UCSD-AML1 (cell line): ENCODE measurements around the gene ZMYM2.
"Not testable (repeated sequence)": the region's sequence is repeated elsewhere in the genome, so short reads cannot be mapped to it uniquely, and the experiment has no call there.

Experiments used
- DNase-seq: peaks from one replicate; lab custom pipeline; 2025; ENCODE audit not compliant: unreplicated experiment; lab: John Stamatoyannopoulos, UW

Gene ZMYM2

DNA sequence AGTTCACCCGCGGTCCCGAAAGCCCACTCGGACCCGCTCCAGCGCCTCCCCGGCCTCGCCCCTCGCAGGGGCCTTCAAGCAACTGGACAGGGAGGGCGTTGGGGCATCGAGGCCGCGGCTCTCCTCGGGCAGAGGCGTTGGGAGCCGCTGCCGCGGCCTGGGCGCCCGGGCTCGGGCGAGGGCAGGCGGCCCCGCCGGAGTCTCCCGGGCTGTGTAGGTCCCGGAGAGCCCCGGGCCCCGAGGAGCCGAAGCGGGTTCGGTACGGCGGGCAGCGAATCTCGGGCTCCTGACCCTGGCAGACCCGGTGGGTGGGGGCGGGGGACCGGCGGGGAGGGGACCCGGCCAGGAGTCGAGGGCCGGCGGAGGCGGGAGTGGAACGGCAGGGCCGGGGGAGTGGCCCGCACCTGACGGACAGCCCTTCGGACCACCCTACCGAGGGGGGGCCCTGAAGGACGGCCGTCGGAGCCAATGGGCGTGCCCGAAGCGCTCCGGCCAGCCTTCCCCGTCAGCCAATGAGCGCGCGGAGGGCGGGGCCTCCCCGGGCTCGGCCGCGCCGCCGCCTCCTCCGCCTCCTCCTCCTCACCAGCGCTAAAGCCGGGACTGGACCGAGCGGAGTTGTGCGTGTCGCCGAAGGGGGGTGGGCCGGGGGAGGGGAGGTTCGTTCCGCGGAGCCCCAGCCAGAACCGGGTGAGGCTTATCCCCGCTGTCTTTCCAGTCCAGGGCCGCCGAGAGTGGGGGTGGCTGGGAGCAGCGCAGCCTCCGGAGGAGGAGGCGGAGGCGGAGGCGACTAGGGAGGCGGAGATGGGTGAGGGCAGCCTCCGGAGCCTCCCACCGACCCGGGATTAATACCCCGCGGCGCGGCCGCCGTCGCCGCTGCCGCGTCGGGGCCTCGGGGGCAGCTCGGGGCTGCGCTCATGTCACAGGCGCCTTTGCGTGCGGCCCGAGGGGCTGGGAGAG, at the start of gene ZMYM2:
TSS of gene ZMYM2 (plus strand) at position 573 of the 957 bp plus-strand sequence. CDS start 34,346 bp downstream, outside the sequence.
- DNase-seq: peak; percentile 98

DNA sequence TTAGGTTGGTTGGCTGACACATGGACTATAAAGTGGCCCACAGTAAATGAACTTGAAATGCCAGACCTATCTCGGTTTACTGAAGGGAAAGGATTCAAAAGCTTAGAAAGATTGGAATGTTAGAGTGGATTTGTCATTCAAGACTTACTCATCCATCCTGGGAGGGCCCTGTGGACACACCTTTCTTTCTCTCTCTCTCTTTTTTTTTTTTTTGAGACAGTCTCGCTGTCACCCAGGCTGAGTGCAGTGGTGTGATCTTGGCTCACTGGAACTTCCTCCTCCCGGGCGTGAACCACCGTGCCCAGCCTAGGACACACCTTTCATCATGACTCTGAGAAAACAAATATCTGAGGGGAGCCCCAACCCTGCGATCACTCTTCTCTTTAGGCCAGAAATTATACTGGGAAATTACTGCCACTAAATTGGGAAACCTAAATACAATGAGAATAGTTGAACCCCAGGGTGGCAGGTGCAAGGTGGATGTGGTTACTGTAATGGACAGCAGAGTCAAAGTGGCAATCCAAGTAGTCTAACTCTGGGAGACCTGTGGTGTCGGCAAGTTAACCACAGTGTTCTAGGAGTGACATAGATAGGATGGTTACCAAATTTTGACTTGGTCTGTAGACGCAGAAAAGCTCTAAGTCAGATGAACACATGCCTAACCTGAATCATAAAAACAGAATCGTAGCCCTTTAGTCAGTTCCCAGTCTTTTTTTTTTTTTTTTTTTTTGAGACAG, 48.0 kb upstream of the ZMYM2 start:
- no peak for DNase-seq

DNA sequence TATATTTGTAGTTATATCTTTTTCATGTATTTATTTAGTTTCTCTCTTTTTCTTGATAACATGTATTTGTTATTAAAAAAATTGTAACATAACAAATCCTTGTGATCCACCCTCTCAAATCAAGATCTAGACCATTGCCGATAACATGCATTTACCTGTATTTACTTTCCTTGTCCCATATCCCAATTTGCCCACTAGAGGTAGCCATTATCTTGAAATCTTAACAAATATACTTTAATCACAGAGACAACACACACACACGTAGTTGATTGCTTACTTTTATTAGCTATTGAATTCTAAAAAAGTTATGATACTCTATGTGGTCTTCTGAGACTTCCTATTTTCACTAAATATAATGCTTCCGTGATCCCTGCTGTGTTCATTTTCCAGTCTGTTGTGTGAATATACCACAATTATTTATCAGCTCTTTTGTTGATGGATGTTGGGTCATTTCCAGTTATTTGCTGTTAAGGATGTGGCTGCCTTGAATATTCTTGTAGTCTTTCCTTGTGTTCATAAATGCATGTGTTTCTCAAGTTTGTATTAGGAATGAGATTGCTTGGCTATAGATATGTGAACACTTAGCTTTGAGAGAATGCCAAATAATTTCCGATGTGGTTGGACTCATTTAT, 31.3 kb upstream of the ZMYM2 start:
- no peak for DNase-seq

DNA sequence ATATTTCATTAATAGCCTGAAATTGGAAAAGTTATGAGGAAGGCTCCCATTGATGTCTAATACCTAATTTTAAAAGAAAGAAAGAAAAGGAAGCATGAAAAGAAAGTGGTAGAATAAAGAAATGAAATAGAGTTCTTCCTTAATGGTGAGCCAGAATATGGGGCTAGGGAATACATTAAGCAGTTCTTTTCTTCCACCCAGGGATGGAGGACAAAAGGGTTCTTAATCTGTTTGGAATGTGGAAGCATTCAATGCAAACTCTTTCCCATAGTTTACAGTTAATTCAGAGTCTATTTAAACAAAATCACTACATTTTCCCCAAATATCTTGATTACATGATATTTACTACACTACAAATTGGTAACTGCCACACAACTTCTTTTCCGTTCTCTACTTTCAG, 18.4 kb upstream of the ZMYM2 start:
- DNase-seq: no peak

DNA sequence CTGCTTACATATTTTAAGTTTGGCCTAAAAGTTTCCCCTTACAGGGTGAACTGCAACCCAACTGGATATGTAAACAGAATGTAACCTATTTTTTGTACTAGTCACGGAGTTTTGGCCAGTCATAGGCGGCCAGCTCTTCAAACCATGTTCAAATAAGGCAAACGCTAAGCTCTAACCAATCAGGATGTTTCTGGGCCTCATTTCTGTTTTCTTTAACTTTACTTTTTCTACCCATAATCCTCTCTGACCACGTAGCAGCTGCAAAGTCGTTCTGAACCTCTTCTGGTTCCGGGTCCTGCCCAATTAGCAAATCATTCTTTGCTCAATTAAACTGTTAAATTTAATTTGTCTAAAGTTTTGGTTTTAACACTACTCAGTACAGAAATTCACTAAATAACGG, 8.2 kb upstream of the ZMYM2 start:
- no peak for DNase-seq

DNA sequence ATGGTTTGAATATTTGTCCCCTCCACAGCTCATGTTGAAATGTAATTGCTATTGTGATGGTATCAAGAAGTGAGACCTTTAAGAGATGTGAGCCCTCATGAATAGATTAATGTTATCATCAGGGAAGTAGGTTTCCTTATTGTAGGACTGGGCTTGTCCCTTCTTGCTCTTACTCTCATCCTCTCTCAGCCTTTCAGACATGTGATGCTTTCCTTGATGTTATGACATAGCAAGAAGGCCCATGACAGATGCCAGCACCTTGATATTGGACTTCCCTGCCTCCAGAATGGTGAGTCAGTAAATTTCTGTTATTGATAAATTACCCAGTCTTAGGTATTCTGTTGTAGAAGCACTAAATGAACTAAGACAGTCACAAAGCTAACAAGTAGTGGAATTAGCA, 5.7 kb upstream of the ZMYM2 start:
- no peak for DNase-seq

DNA sequence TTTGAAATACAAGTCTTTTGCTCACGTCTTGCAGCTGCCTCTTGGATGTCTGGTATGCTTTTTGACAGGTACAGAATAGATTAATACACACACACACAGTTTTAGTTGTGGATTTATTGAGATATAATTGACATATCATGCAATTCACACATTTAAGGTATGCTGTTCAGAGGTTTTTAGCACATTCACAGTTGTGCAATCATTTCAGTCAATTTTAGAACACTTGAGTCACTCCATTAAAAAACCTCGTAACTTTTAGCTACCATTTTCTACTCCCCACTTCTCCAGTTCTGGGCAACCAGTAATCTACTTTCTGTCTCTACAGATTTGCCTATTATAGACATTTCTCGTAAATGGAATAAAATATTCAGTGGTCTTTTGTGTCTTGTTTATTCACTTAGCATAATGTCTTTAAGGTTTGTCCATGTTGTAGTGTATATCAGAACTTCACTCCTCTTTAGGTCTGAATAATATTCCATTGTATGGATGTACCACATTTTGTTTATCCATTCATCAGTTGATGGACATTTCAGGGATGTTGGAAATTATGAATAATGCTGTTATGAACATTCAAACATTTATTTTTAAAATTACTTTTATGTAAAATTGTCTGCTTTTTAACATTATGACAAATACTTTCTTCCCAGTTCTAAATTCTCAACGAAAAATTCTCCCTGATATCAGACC, 2.5 kb upstream of the ZMYM2 start:
- no peak for DNase-seq

DNA sequence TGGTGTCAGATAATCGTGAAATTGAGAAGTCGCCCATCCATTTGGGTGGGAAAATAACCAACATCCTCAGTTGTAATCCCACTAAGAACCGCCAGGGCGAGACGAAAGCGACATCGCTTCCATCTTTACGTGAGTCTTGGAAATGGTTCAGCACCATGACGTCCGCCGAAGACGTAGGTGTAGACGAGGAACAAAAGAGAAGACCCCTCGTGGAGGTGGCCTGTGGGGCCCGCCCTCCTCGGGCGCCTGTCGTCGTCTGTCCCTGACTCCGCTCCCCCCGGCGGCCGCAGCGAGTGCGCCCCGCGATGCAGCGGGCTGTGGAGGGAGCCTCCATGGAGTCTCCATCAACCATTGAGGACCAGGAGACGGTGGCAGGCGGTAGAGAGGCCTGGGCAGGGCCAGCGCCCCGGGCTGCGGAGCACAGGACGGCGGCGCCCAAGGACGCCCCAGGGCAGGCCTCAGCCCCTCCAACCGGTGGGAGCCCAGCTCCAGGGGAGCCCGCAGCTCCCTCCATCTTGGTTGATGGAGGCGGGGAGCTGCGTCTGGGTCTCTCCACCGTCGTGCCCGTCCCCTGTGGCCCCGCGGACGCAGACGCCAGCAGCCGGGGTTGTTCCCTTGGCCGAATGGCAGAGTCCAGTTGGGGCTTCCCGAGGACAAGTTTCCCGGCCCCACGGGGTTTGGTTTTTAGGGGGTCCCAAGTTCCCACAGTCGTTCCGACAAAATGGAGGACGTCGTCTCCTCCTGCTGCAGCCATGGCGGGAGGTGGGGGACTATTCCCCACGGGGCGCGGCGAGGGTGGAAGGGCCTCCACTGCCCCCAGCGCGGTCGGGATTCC, 990 bp upstream of the ZMYM2 start:
- no peak for DNase-seq

DNA sequence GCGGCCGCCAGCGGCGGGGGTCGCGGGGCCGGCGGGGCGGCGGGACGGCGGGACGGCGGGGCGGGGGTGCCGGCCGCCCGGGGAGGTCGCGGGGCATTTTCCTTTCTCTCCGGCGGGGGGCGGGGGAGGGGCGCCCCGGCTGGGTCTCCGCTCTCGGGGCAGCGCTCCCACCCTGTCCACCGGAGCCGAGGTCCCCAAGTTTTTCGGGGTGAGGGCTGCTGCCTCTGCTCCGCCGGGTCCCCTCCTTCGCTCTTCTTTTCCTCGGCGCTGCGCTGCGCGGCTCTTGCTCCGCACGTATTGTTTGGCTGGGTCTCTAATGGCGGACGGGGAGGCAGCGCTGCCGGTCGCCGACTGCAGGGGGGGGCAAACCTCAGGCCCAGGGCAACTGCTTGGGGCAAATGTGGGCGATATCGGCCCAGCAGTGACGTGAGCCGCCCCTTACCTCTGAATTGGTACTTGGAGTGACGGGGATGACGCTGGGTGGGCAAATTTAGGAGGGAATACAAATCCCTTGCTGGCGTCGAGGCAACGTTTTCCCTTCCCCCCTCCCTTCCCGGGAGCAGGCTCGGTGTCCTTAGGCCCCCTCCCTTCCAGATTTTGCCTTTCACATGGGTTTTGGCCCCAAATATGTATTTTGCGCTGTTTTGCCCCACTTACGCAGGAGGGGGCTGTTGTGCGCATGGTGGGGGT, 759 bp downstream of the ZMYM2 start:
- DNase-seq: peak; percentile 62

DNA sequence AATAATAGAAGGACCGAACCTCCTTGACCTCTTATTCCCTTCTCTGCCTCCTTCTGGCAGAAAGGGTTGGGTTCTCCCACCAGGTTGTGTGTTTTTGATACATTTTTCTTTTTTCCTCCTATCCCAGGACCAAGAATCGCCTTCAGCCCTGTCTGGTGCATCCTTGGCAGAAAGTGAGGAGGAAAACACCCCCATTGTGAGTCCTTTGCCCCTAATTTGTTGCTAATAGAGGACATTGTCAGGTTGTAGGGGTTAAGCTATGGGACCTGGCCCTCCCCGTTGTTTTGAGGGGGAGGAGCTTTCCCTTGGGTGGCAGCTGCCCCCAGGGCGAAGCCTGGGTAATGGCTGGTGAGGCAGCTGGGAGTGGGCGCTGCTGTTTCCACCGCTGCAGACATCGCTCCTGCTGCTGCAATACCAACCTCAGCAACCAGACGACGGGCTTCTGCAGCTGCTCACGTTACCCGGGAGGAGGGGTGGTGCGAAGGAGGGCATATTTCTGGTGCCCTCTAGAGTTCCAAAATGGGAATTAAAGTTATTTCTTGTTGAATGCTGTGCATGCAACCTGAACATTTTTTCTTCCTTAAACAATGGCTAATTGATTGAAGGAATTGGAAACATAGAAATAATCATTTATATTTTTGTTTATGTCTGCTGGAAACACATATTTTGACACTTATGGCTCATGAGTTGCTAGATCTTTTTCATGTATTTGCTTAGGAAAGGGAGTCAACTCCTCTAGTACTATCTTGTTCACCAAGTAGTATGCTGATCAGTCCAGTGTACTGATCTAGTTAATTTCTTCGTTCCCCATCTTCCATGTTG, 1.5 kb downstream of the ZMYM2 start:
- DNase-seq: peak; percentile 81

DNA sequence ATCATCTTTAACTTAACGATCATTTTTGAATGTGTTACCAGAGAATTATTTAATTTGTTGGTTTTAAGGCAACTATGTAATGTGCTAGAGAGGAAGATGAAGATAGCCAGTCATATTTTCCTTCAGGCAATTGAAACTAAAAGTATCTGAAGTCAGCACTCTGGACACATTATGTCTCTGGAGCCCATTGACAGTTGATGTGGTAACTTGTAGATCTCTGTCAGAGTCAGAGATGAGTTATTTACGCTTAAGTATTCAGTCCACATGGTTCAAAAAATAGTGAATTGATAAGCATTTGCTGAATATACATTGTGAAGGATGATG, 2.1 kb downstream of the ZMYM2 start:
- DNase-seq: no peak

DNA sequence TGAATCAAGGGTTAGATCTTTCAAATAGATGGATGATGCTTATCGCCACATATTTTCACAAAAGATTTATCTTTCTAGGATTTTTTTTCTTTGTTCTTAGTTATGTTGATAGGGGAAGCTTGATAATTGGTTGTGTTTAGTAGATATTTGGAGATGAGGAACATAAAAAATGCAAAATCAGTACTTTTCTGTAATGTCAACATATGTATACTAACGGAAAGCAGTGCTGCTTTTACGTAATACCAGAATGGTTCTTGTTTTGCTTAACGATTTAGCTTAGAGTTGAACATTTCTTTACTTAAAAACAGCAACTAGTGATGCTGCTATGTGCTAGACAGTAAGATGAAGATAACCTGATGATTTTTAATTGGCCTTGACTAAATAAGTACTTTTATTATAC, 3.0 kb downstream of the ZMYM2 start:
- no peak for DNase-seq

DNA sequence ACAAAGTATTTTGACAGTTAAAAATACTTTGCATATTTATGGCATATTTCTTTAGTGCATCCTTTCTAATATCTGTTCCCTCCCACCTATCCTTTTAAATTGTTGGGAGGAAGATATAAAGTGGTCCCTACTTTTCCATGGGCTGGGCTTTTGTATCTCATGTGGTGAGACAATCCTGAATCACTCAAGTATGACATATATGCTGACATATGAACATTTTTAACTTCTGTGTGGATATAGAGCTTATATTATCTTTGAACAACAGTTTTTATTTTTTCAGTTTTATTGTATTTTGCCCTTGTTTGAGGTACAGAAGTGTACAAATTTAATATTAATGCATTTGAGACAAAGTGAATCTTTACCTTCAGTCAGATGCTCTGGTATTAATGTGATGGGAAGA, 3.4 kb downstream of the ZMYM2 start:
- DNase-seq: no peak

DNA sequence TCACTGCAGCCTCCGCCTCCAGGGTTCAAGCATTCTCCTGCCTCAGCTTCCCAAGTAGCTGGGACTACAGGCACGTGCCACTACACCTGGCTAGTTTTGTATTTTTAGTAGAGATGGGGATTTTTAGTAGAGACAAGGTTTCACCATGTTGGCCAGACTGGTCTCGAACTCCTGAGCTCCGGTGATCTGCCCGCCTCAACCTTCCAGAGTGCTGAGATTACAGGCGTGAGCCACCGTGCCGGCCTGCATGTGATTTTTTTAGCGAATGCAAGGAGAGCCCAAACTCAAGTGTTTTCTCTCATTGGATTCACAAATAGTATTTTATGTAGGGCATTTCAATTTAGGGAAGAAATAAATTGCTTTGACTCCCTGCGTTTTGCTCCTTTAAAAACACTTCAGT, 4.4 kb downstream of the ZMYM2 start:
- DNase-seq: no peak

DNA sequence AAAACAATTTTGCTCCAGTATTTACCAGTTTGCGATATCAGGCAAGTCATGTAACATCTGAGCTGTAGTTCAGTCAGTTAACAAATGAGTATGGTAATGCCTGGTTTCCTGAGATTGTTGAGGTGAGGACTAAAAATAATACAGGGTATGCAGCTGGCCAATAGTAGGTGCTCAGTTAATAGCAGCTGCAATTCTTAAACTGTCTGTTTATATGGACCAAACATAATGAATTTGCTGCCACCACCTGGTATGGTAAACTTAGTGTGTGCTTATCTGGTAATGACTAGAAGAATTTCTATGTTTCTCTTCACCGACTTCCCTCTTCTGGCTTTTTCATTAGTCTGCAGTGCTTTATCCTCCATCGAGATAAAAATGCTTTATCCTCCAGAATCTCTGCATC, 9.1 kb downstream of the ZMYM2 start:
- no peak for DNase-seq

DNA sequence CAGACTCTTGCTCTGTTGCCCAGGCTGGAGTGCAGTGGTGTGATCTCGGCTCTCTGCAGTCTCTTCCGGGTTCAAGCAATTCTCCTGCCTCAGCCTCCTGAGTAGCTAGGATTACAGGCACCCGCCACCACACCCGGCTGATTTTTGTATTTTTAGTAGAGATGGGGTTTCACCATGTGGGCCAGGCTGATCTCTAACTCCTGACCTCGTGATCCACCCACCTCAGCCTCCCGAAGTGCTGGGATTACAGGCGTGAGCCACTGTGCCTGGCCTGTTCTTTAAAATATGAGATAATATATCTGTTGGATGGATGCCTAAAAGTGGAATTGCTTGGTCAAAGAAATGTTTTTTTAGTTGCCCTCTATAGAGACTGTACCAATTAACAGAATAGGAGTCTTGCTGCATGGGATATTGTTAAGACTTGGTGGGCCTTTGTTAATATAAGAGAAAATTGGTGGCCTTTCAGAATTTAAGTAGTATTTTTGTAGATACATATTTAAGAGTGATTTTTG, 16.0 kb downstream of the ZMYM2 start:
- not testable (repeated sequence) for DNase-seq

DNA sequence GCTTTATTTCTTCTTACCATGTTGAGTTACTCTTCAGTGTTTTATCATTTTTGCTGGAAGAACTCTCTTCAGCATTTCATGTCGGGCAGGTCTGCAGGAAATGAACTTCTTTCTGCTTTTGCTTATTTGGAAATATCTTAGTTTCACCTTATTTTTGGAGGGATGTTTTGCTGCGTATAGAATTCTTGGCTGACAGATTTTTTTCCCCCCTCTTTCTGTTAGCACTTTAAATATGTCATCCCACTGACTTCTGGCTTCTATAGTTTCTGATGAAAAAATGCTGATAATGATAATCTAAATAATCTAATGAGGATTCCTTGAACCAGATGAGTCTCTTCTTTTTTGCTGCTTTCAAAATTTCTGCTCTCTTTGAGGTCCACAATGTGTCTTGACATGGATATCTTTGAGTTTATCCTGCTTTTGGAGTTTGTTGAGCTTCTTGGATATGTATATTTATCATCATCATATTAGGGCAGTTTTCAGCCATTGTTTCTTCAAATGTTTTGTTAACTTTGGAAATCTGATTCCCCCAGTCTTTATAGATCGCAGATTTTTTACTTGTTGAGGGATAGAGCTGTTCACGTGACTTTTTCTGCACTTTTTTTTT, 20.4 kb downstream of the ZMYM2 start:
- no peak for DNase-seq

DNA sequence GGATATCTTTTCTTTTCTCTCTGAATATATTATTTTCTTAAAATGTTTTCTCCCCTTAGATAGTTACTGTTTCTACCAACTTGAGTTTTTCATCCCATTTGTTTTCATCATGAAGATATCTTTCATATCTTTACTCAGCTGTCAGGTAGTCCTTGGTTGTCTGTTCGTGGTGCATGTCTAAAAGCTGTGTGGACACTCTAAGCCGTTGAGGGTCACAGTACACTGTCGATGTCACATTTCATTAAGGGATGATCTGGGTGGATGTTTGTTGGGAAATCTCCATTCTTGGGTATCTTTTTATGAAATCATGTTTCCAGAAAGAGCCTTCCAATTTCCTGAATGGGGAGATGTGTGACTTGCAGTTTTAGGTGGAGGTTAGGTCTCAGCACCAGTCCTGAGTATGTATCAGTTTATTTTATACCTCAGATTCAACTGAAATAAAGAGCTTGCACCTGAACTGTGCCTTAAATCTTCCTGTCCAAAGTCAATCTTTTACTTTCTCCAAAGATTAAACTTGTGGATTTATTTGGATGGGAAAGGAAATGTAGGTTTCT, 23.2 kb downstream of the ZMYM2 start:
- no peak for DNase-seq
